ENCODE results near the gene GSTM1.
A peak's percentile ranks its signal among the peaks of the same experiment; 100 is the strongest.

The GSTM1 gene

DNA sequence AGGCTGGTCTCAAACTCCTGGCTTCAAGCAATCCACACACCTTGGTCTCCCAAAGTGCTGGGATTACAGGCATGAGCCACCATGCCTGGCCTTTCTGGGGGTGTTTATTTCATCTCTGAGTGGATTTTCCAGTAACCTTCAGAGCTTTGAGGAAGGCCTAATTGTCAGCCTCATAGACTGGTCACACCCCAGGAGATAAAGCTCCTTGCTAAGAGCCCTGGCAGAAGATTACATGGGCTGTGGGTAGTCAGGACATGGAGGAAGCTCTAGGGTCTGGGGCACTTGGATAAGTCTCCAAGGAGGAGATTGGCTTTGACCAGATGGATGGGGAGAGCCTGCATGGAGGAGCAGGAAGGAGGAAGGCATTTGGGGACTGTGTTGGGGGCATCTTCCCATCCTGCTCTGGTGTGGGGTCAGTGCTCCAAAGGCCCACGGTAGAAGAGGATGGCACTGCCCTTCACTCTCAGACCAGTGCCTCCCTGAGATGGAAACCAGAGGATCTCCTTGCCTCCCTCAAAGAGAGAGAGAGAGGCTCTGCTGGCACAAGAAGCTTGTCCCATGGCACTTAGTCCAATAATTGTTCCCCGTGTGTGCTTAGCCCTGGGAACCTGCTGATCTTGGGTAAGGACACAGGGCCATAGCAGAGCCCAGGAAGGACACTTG lies 46.4 kb upstream of the GSTM1 start:
- Histone ChIP-seq H3K36me3 (ENCODE audit: low read depth) (no peaks in the 10 kb centered on the region), H3K27ac (ENCODE audit: poor library complexity, severe bottlenecking) (no peak overlapping the region), H3K27me3 (ENCODE audit: insufficient read depth, poor library complexity, severe bottlenecking) (no peaks in the 10 kb centered on the region), H3K4me1 (ENCODE audit: insufficient read depth, poor library complexity, severe bottlenecking) (no peaks in the 10 kb centered on the region), H3K9me3 (ENCODE audit: severe bottlenecking) (no peaks in the 10 kb centered on the region), H3K4me3 (ENCODE audit: severe bottlenecking) (no peak overlapping the region)
- ATAC-seq (ENCODE audit: low read depth), result no peak
- TF ChIP-seq, protein P1, sequence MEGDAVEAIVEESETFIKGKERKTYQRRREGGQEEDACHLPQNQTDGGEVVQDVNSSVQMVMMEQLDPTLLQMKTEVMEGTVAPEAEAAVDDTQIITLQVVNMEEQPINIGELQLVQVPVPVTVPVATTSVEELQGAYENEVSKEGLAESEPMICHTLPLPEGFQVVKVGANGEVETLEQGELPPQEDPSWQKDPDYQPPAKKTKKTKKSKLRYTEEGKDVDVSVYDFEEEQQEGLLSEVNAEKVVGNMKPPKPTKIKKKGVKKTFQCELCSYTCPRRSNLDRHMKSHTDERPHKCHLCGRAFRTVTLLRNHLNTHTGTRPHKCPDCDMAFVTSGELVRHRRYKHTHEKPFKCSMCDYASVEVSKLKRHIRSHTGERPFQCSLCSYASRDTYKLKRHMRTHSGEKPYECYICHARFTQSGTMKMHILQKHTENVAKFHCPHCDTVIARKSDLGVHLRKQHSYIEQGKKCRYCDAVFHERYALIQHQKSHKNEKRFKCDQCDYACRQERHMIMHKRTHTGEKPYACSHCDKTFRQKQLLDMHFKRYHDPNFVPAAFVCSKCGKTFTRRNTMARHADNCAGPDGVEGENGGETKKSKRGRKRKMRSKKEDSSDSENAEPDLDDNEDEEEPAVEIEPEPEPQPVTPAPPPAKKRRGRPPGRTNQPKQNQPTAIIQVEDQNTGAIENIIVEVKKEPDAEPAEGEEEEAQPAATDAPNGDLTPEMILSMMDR (IDR thresholded peaks at IDR 0.05; ENCODE audit: poor library complexity, severe bottlenecking), result no peak
- DNase-seq (ENCODE audit: low spot score), result no peak

DNA sequence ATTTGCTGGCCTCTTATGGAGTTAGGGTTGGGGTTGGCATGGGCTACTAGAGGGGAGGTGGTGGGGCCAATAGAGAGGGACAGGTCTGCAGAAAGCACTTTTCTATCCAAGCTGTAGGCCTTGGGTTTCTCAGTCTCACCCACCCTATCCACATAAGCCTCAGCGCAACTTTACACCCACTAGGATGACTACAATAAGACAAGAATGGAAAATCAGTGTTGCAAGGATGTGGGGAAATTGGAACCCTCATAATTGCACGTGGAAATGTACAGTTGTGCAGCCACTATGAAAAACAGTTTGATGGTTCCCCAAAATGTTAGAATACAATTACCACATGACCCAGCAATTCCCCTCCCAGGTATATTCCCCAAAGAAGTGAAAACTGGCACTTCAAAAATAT lies 45.8 kb upstream of the GSTM1 start:
- TF ChIP-seq, protein P1 (IDR thresholded peaks at IDR 0.05; ENCODE audit: poor library complexity, severe bottlenecking), result no peak
- Histone ChIP-seq H3K27ac (ENCODE audit: poor library complexity, severe bottlenecking) (no peak overlapping the region), H3K4me1 (ENCODE audit: insufficient read depth, poor library complexity, severe bottlenecking) (no peaks in the 10 kb centered on the region), H3K27me3 (ENCODE audit: insufficient read depth, poor library complexity, severe bottlenecking) (no peaks in the 10 kb centered on the region), H3K9me3 (ENCODE audit: severe bottlenecking) (no peaks in the 10 kb centered on the region), H3K36me3 (ENCODE audit: low read depth) (no peaks in the 10 kb centered on the region), H3K4me3 (ENCODE audit: severe bottlenecking) (no peak overlapping the region)
- no peak for ATAC-seq (ENCODE audit: low read depth)
- no peak for DNase-seq (ENCODE audit: low spot score)

DNA sequence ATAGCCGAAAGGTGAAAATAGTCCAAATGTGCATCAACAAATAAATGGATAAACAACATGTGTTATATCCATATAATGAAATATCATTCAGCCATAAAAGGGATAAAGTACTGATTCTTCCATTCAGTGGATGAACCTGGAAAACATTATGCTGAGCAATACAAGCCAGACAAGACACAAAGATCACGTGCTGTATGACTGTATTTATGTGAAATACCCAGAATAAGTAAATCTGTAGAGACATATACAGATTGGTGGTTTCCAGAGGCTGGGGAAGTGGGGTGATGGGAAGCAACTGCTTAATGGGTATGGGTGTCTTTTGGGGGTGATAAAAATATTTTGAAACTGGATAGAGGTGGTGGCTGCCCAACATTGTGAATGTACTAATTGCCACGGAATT lies 45.0 kb upstream of the GSTM1 start:
- H3K27ac ChIP-seq (ENCODE audit: poor library complexity, severe bottlenecking), result no peak overlapping the region
- no peak overlapping the region for H3K4me3 ChIP-seq (ENCODE audit: severe bottlenecking)
- H3K27me3 ChIP-seq (ENCODE audit: insufficient read depth, poor library complexity, severe bottlenecking), result no peaks in the 10 kb centered on the region
- no peaks in the 10 kb centered on the region for H3K9me3 ChIP-seq (ENCODE audit: severe bottlenecking)
- no peaks in the 10 kb centered on the region for H3K36me3 ChIP-seq (ENCODE audit: low read depth)
- no peak for DNase-seq (ENCODE audit: low spot score)
- TF ChIP-seq, protein P1 (IDR thresholded peaks at IDR 0.05; ENCODE audit: poor library complexity, severe bottlenecking), result no peak
- no peaks in the 10 kb centered on the region for H3K4me1 ChIP-seq (ENCODE audit: insufficient read depth, poor library complexity, severe bottlenecking)
- ATAC-seq (ENCODE audit: low read depth), result no peak

DNA sequence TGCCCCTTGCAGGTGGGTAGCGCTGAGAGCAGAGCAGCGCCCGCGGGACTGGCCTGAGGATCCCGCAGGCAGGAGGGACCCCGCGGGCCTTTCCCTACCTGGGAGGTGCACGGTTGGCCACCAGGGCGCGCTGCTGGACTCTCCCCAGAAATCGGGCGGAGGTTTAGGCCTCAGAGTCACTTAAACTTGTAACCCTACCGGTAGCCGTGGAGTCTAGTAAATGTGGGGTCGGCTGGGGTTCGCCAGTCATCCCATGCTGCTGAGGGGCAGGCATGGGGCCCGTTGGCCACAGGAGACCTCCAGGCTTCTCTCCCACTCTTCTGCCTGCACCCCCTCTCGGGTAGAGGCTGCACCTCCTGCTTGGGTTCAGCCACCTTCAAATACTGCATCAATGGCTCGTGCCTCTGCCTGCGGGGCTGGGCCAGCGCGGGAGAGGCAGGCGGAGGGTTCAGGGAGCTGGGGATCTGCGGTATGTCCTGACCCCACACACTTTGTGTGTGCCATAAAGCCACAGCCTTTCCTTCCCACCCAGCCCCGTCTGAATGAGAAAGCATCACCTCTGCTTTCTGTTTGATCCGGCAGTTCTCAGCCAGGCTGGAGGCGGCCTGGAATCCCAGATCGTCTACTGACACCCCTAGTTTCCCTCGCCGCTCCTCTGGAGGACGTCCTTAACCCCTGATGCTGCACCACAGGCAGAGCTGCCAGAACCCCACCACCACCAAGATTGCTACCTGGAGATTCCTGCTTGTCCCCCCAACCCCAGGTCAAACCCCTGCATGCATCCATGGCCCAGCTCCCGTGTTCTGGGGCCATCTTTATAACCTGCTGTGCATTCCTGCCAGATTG lies 44.0 kb upstream of the GSTM1 start:
- TF ChIP-seq, protein P1 (IDR thresholded peaks at IDR 0.05; ENCODE audit: poor library complexity, severe bottlenecking), result peak; percentile 89
- Histone ChIP-seq H3K27ac (ENCODE audit: poor library complexity, severe bottlenecking) (no peak overlapping the region), H3K4me1 (ENCODE audit: insufficient read depth, poor library complexity, severe bottlenecking) (no peaks in the 10 kb centered on the region), H3K4me3 (ENCODE audit: severe bottlenecking) (no peak overlapping the region), H3K9me3 (ENCODE audit: severe bottlenecking) (no peaks in the 10 kb centered on the region), H3K36me3 (ENCODE audit: low read depth) (no peaks in the 10 kb centered on the region), H3K27me3 (ENCODE audit: insufficient read depth, poor library complexity, severe bottlenecking) (no peaks in the 10 kb centered on the region)
- peak; percentile 93 for ATAC-seq (ENCODE audit: low read depth)
- no peak for DNase-seq (ENCODE audit: low spot score)

DNA sequence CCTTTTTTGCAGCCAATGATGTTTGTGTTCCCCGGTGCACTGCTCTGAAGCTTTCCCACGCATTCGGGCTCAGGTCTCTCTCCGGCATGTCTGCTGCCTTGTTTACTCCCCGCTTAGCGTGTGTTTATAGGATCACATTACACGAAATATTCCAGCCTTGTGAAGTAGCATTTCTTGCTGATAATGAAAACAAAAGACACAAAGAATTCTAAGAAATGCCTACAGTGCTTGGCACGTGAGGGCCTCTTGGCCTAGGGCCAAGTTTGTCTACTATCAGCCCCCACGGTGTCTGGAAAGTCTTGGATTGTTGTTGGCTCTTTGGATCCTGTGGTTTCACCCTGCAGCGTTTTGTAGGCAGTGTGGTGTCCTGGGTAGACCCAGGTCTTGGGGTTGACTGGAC lies 42.9 kb upstream of the GSTM1 start:
- DNase-seq (ENCODE audit: low spot score), result no peak
- Histone ChIP-seq H3K36me3 (ENCODE audit: low read depth) (no peaks in the 10 kb centered on the region), H3K27me3 (ENCODE audit: insufficient read depth, poor library complexity, severe bottlenecking) (no peaks in the 10 kb centered on the region), H3K4me3 (ENCODE audit: severe bottlenecking) (no peak overlapping the region), H3K27ac (ENCODE audit: poor library complexity, severe bottlenecking) (no peak overlapping the region), H3K9me3 (ENCODE audit: severe bottlenecking) (no peaks in the 10 kb centered on the region), H3K4me1 (ENCODE audit: insufficient read depth, poor library complexity, severe bottlenecking) (no peaks in the 10 kb centered on the region)
- no peak for ATAC-seq (ENCODE audit: low read depth)
- TF ChIP-seq, protein P1 (IDR thresholded peaks at IDR 0.05; ENCODE audit: poor library complexity, severe bottlenecking), result no peak

Measured in RWPE2 (cell line).